Skeletal muscle satellite cell (primary cell): ENCODE data around the gene MRTFB.
A peak's percentile ranks its signal among the peaks of the same experiment; 100 is the strongest.

Experiments used
- H3K27me3 ChIP-seq: 2 replicates; pipeline ENCODE4 v1.7.0; 2013; ENCODE audit warnings: low read length; ENCODE audit not compliant: control insufficient read depth, insufficient read depth
- H3K36me3 ChIP-seq: 2 replicates; pipeline ENCODE4 v1.7.0; 2013; ENCODE audit warnings: mild to moderate bottlenecking, control low read depth, low read length; ENCODE audit not compliant: insufficient read depth
- H3K4me1 ChIP-seq: 2 replicates; pipeline ENCODE4 v1.7.0; 2013; ENCODE audit warnings: low read length; ENCODE audit not compliant: control insufficient read depth, insufficient read depth
- H3K4me2 ChIP-seq: 2 replicates; pipeline ENCODE4 v1.7.0; 2013; ENCODE audit warnings: mild to moderate bottlenecking, low read length
- H3K4me3 ChIP-seq: 2 replicates; pipeline ENCODE4 v1.7.0; 2013; ENCODE audit warnings: low read length
- H3K9ac ChIP-seq: 2 replicates; pipeline ENCODE4 v1.7.0; 2013; ENCODE audit warnings: mild to moderate bottlenecking, low read depth, low read length, moderate library complexity
- H3K9me3 ChIP-seq: replicated peaks from 2 replicates; pipeline ENCODE4 v1.7.0; 2013; ENCODE audit warnings: mild to moderate bottlenecking, control low read depth, low read length

Gene MRTFB

DNA sequence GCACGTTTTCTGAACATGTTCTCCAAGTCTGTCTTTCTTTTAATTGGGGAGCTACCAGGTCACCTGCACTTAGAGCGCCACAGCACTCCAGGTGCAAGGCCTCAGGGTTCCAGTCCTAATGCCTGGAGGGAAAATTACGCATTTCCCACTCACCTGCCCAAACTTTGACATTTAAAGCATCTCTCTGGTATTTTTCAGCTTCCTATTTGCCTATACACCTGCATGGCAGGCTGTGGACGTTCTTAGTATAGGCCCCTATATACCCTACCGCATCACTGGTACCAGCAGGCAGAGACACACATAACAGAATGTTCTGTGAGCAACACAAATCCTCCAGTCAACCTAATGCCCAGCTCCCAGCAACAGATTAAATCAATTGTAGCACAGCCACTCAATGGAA lies 213.3 kb downstream of the MRTFB start:
- no peak overlapping the region for H3K4me3 ChIP-seq
- peak overlapping the region; percentile 90 for H3K4me2 ChIP-seq
- H3K27me3 ChIP-seq: no peaks in the 10 kb centered on the region
- H3K9ac ChIP-seq: no peak overlapping the region
- H3K4me1 ChIP-seq: peaks cover 6% of the 10 kb centered on the region
- no peaks in the 10 kb centered on the region for H3K36me3 ChIP-seq
- peaks cover 4% of the 10 kb centered on the region for H3K9me3 ChIP-seq

DNA sequence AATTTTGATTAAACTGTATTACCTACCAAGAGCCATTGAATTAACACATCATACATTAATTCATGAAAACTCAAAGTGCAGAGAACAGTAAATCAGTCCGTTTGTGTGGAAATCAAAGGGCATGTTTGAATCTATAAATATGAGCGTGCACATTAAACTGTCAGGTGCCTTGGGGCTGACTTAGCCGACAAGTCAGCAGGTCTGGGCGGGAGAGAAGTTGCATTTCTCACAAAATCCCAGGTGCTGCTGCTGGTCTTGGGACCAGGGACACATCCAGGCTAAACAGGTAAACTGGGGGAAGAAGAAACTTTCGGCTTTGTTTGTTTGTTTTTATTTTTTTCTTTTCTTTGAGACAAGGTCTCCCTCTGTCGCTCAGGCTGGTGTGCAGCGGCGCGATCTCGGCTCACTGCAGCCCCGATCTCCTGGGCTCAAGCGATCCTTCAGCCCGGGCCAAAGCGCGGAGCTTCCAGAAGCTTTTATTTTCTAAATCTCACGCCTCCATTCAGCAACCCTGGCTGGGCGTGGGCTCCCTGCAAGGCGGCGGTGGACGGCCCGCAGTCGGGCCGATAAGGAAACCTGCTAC lies 213.9 kb downstream of the MRTFB start:
- H3K4me3 ChIP-seq: peak overlapping the region; percentile 86
- H3K9ac ChIP-seq: peak overlapping the region; percentile 80
- no peaks in the 10 kb centered on the region for H3K27me3 ChIP-seq

DNA sequence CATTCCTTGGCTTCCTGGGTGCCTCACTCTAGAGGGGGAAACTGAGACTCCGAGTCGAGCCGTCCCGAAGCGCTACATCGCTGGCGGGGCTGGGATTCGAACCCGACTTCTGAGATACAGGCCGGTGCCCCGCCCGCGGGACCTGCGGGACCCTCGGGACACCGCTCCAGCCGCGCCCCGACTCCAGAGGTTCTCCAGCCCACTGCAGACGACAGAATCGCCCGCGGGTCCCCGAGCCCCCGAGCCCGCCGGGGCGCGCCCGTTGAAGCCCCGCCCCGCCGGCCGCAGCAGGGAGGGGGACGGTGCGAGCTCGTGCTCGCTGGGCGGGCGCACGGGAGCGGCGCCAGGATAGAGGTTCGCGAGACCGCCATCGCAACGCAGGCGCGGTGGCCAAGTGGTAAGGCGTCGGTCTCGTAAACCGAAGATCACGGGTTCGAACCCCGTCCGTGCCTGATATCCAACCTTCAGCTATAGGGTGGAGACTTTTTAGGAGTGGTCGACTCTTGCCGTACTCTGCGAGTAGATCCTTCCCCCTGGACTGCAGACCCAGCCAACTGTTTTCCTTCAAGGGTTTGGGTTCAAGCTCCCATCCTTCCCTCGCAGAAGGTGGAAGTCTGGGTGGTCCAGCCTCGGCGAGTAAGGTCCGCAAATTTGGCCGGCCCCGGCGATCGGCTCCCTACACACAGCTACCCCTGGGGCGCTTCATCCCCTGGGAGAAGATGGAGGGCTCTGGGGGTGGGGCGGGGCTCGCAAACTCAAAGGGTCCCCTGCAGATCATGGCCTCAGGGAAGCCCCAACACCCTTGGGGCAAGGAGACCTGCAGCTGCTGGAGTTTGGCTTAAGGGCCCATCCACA lies 214.6 kb downstream of the MRTFB start:
- Histone ChIP-seq H3K4me1 (peaks cover 6% of the 10 kb centered on the region), H3K4me2 (peak overlapping the region; percentile 90), H3K9me3 (peaks cover 11% of the 10 kb centered on the region), H3K36me3 (no peaks in the 10 kb centered on the region), H3K27me3 (no peaks in the 10 kb centered on the region), H3K9ac (peak overlapping the region; percentile 80), H3K4me3 (peak overlapping the region; percentile 86)

More for the DNA sequence above, 213.9 kb downstream of the MRTFB start:
- Histone ChIP-seq H3K36me3 (no peaks in the 10 kb centered on the region), H3K9me3 (peaks cover 10% of the 10 kb centered on the region), H3K4me1 (peaks cover 6% of the 10 kb centered on the region), H3K4me2 (peak overlapping the region; percentile 90)

DNA sequence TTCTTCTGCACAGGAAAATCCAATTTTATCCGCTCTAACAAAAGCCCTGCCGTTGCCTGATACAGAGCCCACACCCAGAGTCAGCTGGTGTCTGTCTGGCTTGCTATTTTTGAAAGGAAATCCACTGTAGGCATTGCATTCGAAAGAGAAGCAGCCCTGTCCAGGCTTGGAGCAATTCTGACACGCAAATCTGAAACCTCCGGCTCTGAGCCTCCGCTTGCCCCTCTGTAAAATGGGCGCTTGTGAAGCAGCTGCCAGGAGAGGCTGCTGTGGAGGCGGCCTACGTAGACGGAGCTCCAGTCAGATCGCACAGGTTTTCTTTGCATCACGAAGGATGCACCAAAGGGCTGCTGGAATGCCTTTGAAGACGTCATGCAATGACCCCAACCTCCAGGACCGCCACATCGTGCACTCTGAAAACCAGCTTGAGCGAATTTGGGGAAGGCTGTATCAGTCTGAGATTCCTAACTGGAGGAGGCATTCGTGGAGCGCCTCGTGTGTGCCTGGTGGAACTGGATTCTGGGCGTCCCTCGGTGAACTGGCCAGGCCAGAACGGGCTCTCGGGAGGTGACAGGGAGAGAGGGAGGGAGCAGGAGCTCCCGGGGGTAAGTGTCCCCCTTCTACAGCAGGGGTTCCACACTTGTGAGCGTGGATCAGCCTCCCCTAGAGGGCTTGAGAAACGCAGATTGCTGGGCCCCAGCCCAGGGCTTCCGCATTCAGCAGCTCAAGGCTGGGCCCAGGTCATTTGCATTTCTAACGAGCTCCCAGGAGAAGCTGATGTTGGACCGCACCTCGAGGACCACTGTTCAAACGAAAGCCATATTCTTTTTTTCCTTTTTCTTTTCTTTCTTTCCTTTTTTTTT lies 215.5 kb downstream of the MRTFB start:
- H3K9ac ChIP-seq: no peak overlapping the region
- H3K4me1 ChIP-seq: peaks cover 6% of the 10 kb centered on the region
- H3K9me3 ChIP-seq: peaks cover 11% of the 10 kb centered on the region
- peak overlapping the region; percentile 86 for H3K4me3 ChIP-seq
- H3K4me2 ChIP-seq: peak overlapping the region; percentile 68
- H3K27me3 ChIP-seq: no peaks in the 10 kb centered on the region
- H3K36me3 ChIP-seq: no peaks in the 10 kb centered on the region

DNA sequence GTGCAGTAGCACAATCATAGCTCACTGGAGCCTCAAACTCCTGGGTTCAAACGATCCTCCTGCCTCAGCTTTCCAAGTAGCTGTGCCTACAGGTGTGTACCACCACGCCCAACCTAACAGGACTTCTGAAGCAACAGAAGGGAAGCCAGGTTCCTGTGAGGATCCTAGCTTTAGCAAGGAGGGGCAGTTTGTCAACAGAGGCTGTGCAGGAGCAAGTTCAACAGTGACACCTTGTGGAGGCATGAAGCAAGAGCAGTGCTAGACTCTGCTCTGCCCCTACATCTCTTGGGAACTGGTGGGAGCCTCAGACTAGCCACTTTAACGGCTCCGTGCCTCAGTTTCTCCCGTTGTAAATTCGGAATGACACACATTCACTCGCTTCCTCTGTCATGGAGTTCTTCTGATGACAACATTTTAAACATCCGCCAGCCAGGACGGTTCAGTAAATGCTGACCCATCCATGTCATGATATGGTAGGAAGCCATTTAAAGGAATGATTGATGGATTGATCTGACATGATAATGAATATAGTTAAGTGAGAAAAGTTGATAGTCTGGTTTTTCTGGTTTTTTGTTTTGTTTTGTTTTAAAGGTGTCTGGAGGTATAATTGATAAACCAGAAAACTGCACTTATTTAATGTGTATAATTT lies 218.7 kb downstream of the MRTFB start:
- H3K4me3 ChIP-seq: no peak overlapping the region
- peaks cover 4% of the 10 kb centered on the region for H3K4me1 ChIP-seq
- H3K36me3 ChIP-seq: no peaks in the 10 kb centered on the region
- peaks cover 11% of the 10 kb centered on the region for H3K9me3 ChIP-seq
- no peak overlapping the region for H3K4me2 ChIP-seq
- H3K9ac ChIP-seq: no peak overlapping the region
- no peaks in the 10 kb centered on the region for H3K27me3 ChIP-seq

DNA sequence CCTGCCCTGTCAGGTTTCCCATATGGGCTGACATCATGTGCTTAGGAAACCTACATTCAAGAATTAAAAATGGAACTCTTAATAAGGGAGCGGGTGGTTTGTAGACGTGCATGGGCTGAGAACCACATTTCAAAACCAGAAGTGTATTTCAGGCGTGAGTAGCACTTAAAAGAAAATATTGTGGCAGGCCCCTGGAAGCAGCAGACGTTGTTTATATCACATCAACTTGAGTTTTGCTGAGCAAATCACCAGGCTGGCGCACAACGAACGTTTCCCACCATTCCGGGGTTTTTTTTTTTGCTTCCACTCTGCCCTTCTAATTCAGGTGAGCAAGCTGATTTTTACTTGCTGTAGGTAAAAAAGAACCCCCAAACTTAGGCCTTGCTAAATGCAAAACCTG lies 220.2 kb downstream of the MRTFB start:
- Histone ChIP-seq H3K36me3 (no peaks in the 10 kb centered on the region), H3K27me3 (no peaks in the 10 kb centered on the region), H3K4me2 (no peak overlapping the region), H3K4me3 (no peak overlapping the region), H3K4me1 (peaks cover 2% of the 10 kb centered on the region), H3K9me3 (peaks cover 11% of the 10 kb centered on the region), H3K9ac (no peak overlapping the region)

DNA sequence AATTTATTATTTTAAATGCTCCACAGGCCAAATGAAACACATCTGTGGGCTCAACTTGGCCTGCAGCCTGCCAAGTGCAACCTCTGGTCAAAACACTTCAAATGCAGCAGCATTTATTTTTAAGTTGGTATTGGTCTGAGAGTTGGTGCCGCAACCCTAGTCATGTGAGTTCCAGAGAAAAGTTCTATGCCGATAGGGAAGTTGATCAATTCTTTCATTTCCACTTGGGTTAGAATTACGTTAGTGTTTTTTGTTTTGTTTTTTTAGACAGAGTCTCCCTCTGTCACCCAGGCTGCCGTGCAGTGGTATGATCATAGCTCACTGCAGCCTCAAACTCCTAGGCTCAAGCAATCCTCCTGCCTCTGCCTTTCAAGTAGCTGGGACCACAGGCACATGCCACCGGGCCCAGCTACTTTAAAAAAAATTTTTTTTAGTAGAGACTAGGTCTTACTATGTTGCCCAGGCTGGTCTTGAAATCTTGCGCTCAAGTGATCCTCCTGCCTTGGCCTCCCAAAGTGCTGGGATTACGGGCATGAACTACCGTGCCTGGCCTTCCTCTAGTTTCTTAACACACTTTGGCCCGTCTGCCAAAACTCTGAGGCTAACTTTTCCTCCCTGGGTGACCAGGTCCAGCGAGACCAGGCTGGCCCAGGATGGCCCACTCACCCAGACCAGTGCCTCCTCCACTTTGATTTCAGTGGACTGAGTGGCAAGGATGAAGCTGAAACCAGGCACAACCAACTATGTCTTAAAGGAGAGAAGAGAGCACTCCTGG lies 221.1 kb downstream of the MRTFB start:
- Histone ChIP-seq H3K36me3 (no peaks in the 10 kb centered on the region), H3K4me3 (no peak overlapping the region), H3K27me3 (no peaks in the 10 kb centered on the region), H3K4me1 (no peaks in the 10 kb centered on the region), H3K4me2 (no peak overlapping the region), H3K9ac (no peak overlapping the region), H3K9me3 (peaks cover 11% of the 10 kb centered on the region)

DNA sequence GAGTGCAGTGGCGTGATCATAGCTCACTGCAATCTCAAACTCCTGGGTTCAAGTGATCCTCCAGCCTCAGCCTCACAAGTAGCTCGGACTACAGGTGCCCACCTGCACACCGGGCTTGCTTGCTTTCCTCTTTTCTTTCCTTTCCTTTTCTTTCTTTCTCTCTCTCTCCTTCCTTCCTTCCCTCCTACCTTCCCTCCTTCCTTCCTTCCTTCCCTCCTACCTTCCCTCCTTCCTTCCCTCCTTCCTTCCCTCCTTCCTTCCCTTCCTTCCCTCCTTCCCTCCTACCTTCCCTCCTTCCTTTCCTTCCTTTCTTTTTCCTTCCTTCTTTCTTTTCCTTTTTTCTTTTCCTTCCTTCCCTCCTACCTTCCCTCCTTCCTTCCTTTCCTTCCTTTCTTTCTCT lies 225.5 kb downstream of the MRTFB start:
- no peak overlapping the region for H3K9ac ChIP-seq
- no peak overlapping the region for H3K4me3 ChIP-seq
- no peaks in the 10 kb centered on the region for H3K27me3 ChIP-seq
- H3K9me3 ChIP-seq: no peaks in the 10 kb centered on the region
- H3K4me2 ChIP-seq: no peak overlapping the region
- H3K4me1 ChIP-seq: peaks cover 6% of the 10 kb centered on the region
- no peaks in the 10 kb centered on the region for H3K36me3 ChIP-seq

DNA sequence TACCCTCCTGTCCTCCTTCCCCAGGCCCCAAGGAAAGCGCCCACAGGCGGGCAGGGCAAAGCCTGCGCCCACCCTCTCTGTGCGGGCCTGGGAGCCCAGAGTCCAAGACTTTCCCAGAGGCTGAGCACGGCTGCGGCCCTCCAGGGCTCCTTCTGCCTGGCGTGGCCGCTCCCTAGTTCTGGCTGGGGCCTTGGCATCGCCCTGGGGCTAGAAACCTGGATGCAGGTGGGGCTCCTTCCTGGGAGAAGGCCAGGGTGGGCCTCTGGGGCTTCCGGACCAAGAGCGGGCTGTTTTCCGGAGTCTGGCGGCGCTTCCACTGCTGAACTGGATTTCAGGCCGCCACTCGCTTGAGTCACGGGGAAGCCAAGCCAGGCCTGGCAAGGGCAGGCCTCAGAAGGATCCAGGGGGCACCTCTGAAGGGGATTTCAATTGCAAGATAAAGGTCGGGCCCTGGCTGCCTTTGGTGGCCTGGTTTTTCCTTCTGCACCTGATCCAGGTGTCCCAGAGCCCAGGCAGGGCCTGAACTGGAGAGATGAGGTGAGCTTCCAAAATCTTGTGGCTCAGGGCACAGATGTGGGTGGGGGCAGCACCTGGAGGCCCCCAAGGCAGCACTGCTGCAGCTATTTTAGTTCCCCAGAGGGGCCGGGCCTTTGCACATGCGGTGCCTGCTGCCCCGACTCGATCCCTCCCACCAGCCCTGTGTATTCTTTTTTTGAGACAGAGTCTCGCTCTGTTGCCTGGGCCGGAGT lies 227.4 kb downstream of the MRTFB start:
- no peaks in the 10 kb centered on the region for H3K9me3 ChIP-seq
- no peak overlapping the region for H3K9ac ChIP-seq
- H3K4me2 ChIP-seq: no peak overlapping the region
- H3K27me3 ChIP-seq: no peaks in the 10 kb centered on the region
- peaks cover 6% of the 10 kb centered on the region for H3K4me1 ChIP-seq
- H3K4me3 ChIP-seq: no peak overlapping the region
- H3K36me3 ChIP-seq: no peaks in the 10 kb centered on the region

DNA sequence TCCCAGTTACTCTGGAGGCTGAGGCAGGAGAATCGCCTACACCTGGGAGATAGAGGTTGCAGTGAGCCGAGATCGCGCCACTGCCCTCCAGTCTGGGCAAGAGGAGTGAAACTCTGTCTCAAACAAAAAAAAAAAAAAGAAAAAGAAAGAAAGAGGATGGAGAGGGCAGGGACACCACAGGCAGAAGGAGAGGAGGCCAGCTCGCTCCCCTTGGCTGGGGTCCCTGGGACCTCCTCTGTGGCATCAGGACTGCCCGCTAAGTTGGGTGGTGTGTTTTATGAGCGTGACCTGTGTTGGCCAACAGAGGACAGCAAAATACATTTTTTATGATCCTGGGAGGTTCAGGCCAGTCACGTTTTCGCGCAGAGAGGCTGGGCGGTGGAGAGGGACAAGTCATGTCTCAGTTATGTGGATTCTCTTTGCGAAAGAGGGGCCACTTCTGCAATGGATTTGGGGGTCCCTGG lies 229.6 kb downstream of the MRTFB start:
- H3K36me3 ChIP-seq: no peaks in the 10 kb centered on the region
- H3K4me3 ChIP-seq: no peak overlapping the region
- peaks cover 20% of the 10 kb centered on the region for H3K4me1 ChIP-seq
- peak overlapping the region; percentile 77 for H3K4me2 ChIP-seq
- no peaks in the 10 kb centered on the region for H3K27me3 ChIP-seq
- no peak overlapping the region for H3K9ac ChIP-seq
- no peaks in the 10 kb centered on the region for H3K9me3 ChIP-seq
